ENCODE measurements around the gene KLF18. TPM values are rescaled to one million over a fixed set of nuclear protein-coding genes. Genes with fewer than 3 reads are reported as not detected.

Gene KLF18
- total RNA-seq, 1 experiment from 2014 or later = not detected

- no peak overlapping the region for H3K4me3 ChIP-seq (ENCODE audit: low read length)
- no peaks in the 10 kb centered on the region for H3K79me2 ChIP-seq (ENCODE audit: low read length)
- no peaks in the 10 kb centered on the region for H3K27me3 ChIP-seq (ENCODE audit: low read length)
- no peaks in the 10 kb centered on the region for H3K9me2 ChIP-seq (replicated peaks; ENCODE audit: insufficient read depth, low read length)
- H3K9ac ChIP-seq (ENCODE audit: low read length) = no peak overlapping the region
- H2AFZ ChIP-seq (ENCODE audit: low read length) = no peak overlapping the region
- H3K9me3 ChIP-seq (ENCODE audit: low read length) = no peaks in the 10 kb centered on the region
- H3K36me3 ChIP-seq (ENCODE audit: insufficient read depth, low read length) = no peaks in the 10 kb centered on the region
- H3K4me1 ChIP-seq (ENCODE audit: low read length) = no peaks in the 10 kb centered on the region
- no peak overlapping the region for H3K27ac ChIP-seq (ENCODE audit: low read length)
- H4K20me1 ChIP-seq (ENCODE audit: insufficient read depth, low read depth, low read length) = no peaks in the 10 kb centered on the region
- DNase-seq = no peak
- H3K4me2 ChIP-seq (ENCODE audit: low read depth, low read length, poor library complexity, severe bottlenecking) = no peak overlapping the region
Measured at GRCh38 chr1:44114098-44114497, 27.3 kb downstream of the KLF18 start.

GRCh38 chr1:44113095-44113609 lies 28.3 kb downstream of the KLF18 start:
- Histone ChIP-seq H2AFZ (ENCODE audit: low read length) (no peak overlapping the region), H3K36me3 (ENCODE audit: insufficient read depth, low read length) (no peaks in the 10 kb centered on the region), H3K27ac (ENCODE audit: low read length) (no peak overlapping the region), H3K27me3 (ENCODE audit: low read length) (no peaks in the 10 kb centered on the region), H4K20me1 (ENCODE audit: insufficient read depth, low read depth, low read length) (no peaks in the 10 kb centered on the region), H3K4me3 (ENCODE audit: low read length) (no peak overlapping the region), H3K4me2 (ENCODE audit: low read depth, low read length, poor library complexity, severe bottlenecking) (no peak overlapping the region), H3K79me2 (ENCODE audit: low read length) (no peaks in the 10 kb centered on the region), H3K4me1 (ENCODE audit: low read length) (no peaks in the 10 kb centered on the region), H3K9me2 (replicated peaks; ENCODE audit: insufficient read depth, low read length) (no peaks in the 10 kb centered on the region), H3K9me3 (ENCODE audit: low read length) (no peaks in the 10 kb centered on the region), H3K9ac (ENCODE audit: low read length) (no peak overlapping the region)
- no peak for DNase-seq

GRCh38 chr1:44112486-44112885 lies 28.9 kb downstream of the KLF18 start:
- Histone ChIP-seq H3K4me1 (ENCODE audit: low read length) (no peaks in the 10 kb centered on the region), H2AFZ (ENCODE audit: low read length) (no peak overlapping the region), H3K4me2 (ENCODE audit: low read depth, low read length, poor library complexity, severe bottlenecking) (no peak overlapping the region), H3K4me3 (ENCODE audit: low read length) (no peak overlapping the region), H3K27me3 (ENCODE audit: low read length) (no peaks in the 10 kb centered on the region), H3K27ac (ENCODE audit: low read length) (no peak overlapping the region), H3K79me2 (ENCODE audit: low read length) (no peaks in the 10 kb centered on the region), H3K9ac (ENCODE audit: low read length) (no peak overlapping the region), H4K20me1 (ENCODE audit: insufficient read depth, low read depth, low read length) (no peaks in the 10 kb centered on the region), H3K9me2 (replicated peaks; ENCODE audit: insufficient read depth, low read length) (no peaks in the 10 kb centered on the region), H3K9me3 (ENCODE audit: low read length) (no peaks in the 10 kb centered on the region), H3K36me3 (ENCODE audit: insufficient read depth, low read length) (no peaks in the 10 kb centered on the region)
- no peak for DNase-seq

GRCh38 chr1:44111861-44112260 lies 29.6 kb downstream of the KLF18 start:
- no peaks in the 10 kb centered on the region for H3K9me3 ChIP-seq (ENCODE audit: low read length)
- no peaks in the 10 kb centered on the region for H3K36me3 ChIP-seq (ENCODE audit: insufficient read depth, low read length)
- H2AFZ ChIP-seq (ENCODE audit: low read length) = no peak overlapping the region
- H3K27me3 ChIP-seq (ENCODE audit: low read length) = no peaks in the 10 kb centered on the region
- no peak overlapping the region for H3K4me3 ChIP-seq (ENCODE audit: low read length)
- H4K20me1 ChIP-seq (ENCODE audit: insufficient read depth, low read depth, low read length) = no peaks in the 10 kb centered on the region
- no peak overlapping the region for H3K27ac ChIP-seq (ENCODE audit: low read length)
- no peak overlapping the region for H3K9ac ChIP-seq (ENCODE audit: low read length)
- H3K4me1 ChIP-seq (ENCODE audit: low read length) = no peaks in the 10 kb centered on the region
- H3K4me2 ChIP-seq (ENCODE audit: low read depth, low read length, poor library complexity, severe bottlenecking) = no peak overlapping the region
- no peaks in the 10 kb centered on the region for H3K79me2 ChIP-seq (ENCODE audit: low read length)
- H3K9me2 ChIP-seq (replicated peaks; ENCODE audit: insufficient read depth, low read length) = no peaks in the 10 kb centered on the region
- no peak for DNase-seq

- no peak overlapping the region for H2AFZ ChIP-seq (ENCODE audit: low read length)
- no peak overlapping the region for H3K4me3 ChIP-seq (ENCODE audit: low read length)
- H3K27me3 ChIP-seq (ENCODE audit: low read length) = no peaks in the 10 kb centered on the region
Measured at GRCh38 chr1:44110916-44111315, 30.5 kb downstream of the KLF18 start.

GRCh38 chr1:44108971-44109370 lies 32.5 kb downstream of the KLF18 start:
- Histone ChIP-seq H2AFZ (ENCODE audit: low read length) (no peak overlapping the region), H4K20me1 (ENCODE audit: insufficient read depth, low read depth, low read length) (no peaks in the 10 kb centered on the region), H3K4me3 (ENCODE audit: low read length) (no peak overlapping the region), H3K4me2 (ENCODE audit: low read depth, low read length, poor library complexity, severe bottlenecking) (no peak overlapping the region), H3K36me3 (ENCODE audit: insufficient read depth, low read length) (no peaks in the 10 kb centered on the region), H3K9ac (ENCODE audit: low read length) (no peak overlapping the region), H3K27me3 (ENCODE audit: low read length) (no peaks in the 10 kb centered on the region), H3K9me3 (ENCODE audit: low read length) (no peaks in the 10 kb centered on the region), H3K9me2 (replicated peaks; ENCODE audit: insufficient read depth, low read length) (no peaks in the 10 kb centered on the region), H3K4me1 (ENCODE audit: low read length) (no peaks in the 10 kb centered on the region), H3K79me2 (ENCODE audit: low read length) (no peaks in the 10 kb centered on the region), H3K27ac (ENCODE audit: low read length) (no peak overlapping the region)
- DNase-seq = no peak

More at GRCh38 chr1:44110916-44111315, 30.5 kb downstream of the KLF18 start:
- DNase-seq = no peak
- Histone ChIP-seq H3K79me2 (ENCODE audit: low read length) (no peaks in the 10 kb centered on the region), H3K4me1 (ENCODE audit: low read length) (no peaks in the 10 kb centered on the region), H3K27ac (ENCODE audit: low read length) (no peak overlapping the region), H4K20me1 (ENCODE audit: insufficient read depth, low read depth, low read length) (no peaks in the 10 kb centered on the region), H3K9me2 (replicated peaks; ENCODE audit: insufficient read depth, low read length) (no peaks in the 10 kb centered on the region), H3K4me2 (ENCODE audit: low read depth, low read length, poor library complexity, severe bottlenecking) (no peak overlapping the region), H3K36me3 (ENCODE audit: insufficient read depth, low read length) (no peaks in the 10 kb centered on the region), H3K9me3 (ENCODE audit: low read length) (no peaks in the 10 kb centered on the region), H3K9ac (ENCODE audit: low read length) (no peak overlapping the region)

- no peak for DNase-seq
- H3K4me1 ChIP-seq (ENCODE audit: low read length) = no peaks in the 10 kb centered on the region
- H4K20me1 ChIP-seq (ENCODE audit: insufficient read depth, low read depth, low read length) = no peaks in the 10 kb centered on the region
- H2AFZ ChIP-seq (ENCODE audit: low read length) = no peak overlapping the region
- H3K4me2 ChIP-seq (ENCODE audit: low read depth, low read length, poor library complexity, severe bottlenecking) = no peak overlapping the region
- no peaks in the 10 kb centered on the region for H3K27me3 ChIP-seq (ENCODE audit: low read length)
- H3K4me3 ChIP-seq (ENCODE audit: low read length) = no peak overlapping the region
- no peak overlapping the region for H3K9ac ChIP-seq (ENCODE audit: low read length)
- H3K9me3 ChIP-seq (ENCODE audit: low read length) = no peaks in the 10 kb centered on the region
- H3K79me2 ChIP-seq (ENCODE audit: low read length) = no peaks in the 10 kb centered on the region
- no peaks in the 10 kb centered on the region for H3K9me2 ChIP-seq (replicated peaks; ENCODE audit: insufficient read depth, low read length)
- H3K36me3 ChIP-seq (ENCODE audit: insufficient read depth, low read length) = no peaks in the 10 kb centered on the region
- no peak overlapping the region for H3K27ac ChIP-seq (ENCODE audit: low read length)
Measured at GRCh38 chr1:44108241-44108640, 33.2 kb downstream of the KLF18 start.

- no peak overlapping the region for H2AFZ ChIP-seq (ENCODE audit: low read length)
- H3K9ac ChIP-seq (ENCODE audit: low read length) = no peak overlapping the region
- H3K27me3 ChIP-seq (ENCODE audit: low read length) = no peaks in the 10 kb centered on the region
- H3K9me2 ChIP-seq (replicated peaks; ENCODE audit: insufficient read depth, low read length) = no peaks in the 10 kb centered on the region
- H4K20me1 ChIP-seq (ENCODE audit: insufficient read depth, low read depth, low read length) = no peaks in the 10 kb centered on the region
- no peaks in the 10 kb centered on the region for H3K9me3 ChIP-seq (ENCODE audit: low read length)
- H3K4me3 ChIP-seq (ENCODE audit: low read length) = no peak overlapping the region
- no peak for DNase-seq
- H3K36me3 ChIP-seq (ENCODE audit: insufficient read depth, low read length) = no peaks in the 10 kb centered on the region
- H3K4me2 ChIP-seq (ENCODE audit: low read depth, low read length, poor library complexity, severe bottlenecking) = no peak overlapping the region
- no peak overlapping the region for H3K27ac ChIP-seq (ENCODE audit: low read length)
- H3K4me1 ChIP-seq (ENCODE audit: low read length) = no peaks in the 10 kb centered on the region
- no peaks in the 10 kb centered on the region for H3K79me2 ChIP-seq (ENCODE audit: low read length)
Measured at GRCh38 chr1:44105810-44106209, 35.6 kb downstream of the KLF18 start.
